T-helper 2 cell treated with Interferon-gamma antibody and Interleukin-4, amounts not matched to agents 100 ng/mL and 5 ng/mL, for 36 hours (primary cell): ENCODE results near the gene CREB3L2. TPM values are rescaled to one million over a fixed set of nuclear protein-coding genes. Genes with fewer than 3 reads are reported as not detected.
"Not testable (repeated sequence)": the region's sequence is repeated elsewhere in the genome, so short reads cannot be mapped to it uniquely, and the experiment has no call there.

Experiments
- intact Hi-C: fragments of 100-400 bp; cut with micrococcal nuclease; formaldehyde crosslinking; loops from one replicate; pipeline ENCODE4 v1.15.1; 2023
- total RNA-seq: library from RNA; stranded (reverse); gene quantifications from 2 replicates; pipeline ENCODE4 v1.2.3, GENCODE V29; 2022

The CREB3L2 gene
- total RNA-seq, result 47.0 and 47.7 TPM in 2 replicates

GRCh38 chr7:138001529-138002095, at the start of gene CREB3L2:
Gene CREB3L2, minus strand, starts transcription at chr7:138002086. Its CDS starts 381 bp downstream, at chr7:138001705.
- intact Hi-C loops, result loop anchor here (1.0 to 5.0 kb wide), 5 partner anchors 66 to 1339 kb away; partner anchors contain the start of gene FMC1

GRCh38 chr7:138049505-138050116, 47.7 kb upstream of the CREB3L2 start:
- intact Hi-C loops, result no loop called here

- intact Hi-C loops, result no loop called here
Observed at GRCh38 chr7:138047907-138048306, 46.0 kb upstream of the CREB3L2 start.

GRCh38 chr7:138044897-138045296, 43.0 kb upstream of the CREB3L2 start:
- intact Hi-C loops, result no loop called here

- intact Hi-C loops, result not testable (repeated sequence)
Observed at GRCh38 chr7:138040063-138040462, 38.2 kb upstream of the CREB3L2 start.

- intact Hi-C loops, result no loop called here
Observed at GRCh38 chr7:138036135-138036534, 34.2 kb upstream of the CREB3L2 start.

- intact Hi-C loops, result no loop called here
Observed at GRCh38 chr7:138033241-138033640, 31.4 kb upstream of the CREB3L2 start.

- intact Hi-C loops, result no loop called here
Observed at GRCh38 chr7:138032770-138033169, 30.9 kb upstream of the CREB3L2 start.

- intact Hi-C loops, result no loop called here
Observed at GRCh38 chr7:138032186-138032585, 30.3 kb upstream of the CREB3L2 start.

- intact Hi-C loops, result no loop called here
Observed at GRCh38 chr7:138030679-138031351, 28.9 kb upstream of the CREB3L2 start.

GRCh38 chr7:138029941-138030340, 28.1 kb upstream of the CREB3L2 start:
- intact Hi-C loops, result no loop called here

GRCh38 chr7:138029126-138029525, 27.2 kb upstream of the CREB3L2 start:
- intact Hi-C loops, result no loop called here

GRCh38 chr7:138027100-138027499, 25.2 kb upstream of the CREB3L2 start:
- intact Hi-C loops, result no loop called here

- intact Hi-C loops, result no loop called here
Observed at GRCh38 chr7:138025215-138026186, 23.6 kb upstream of the CREB3L2 start.

GRCh38 chr7:138024765-138025164, 22.9 kb upstream of the CREB3L2 start:
- intact Hi-C loops, result no loop called here

- intact Hi-C loops, result no loop called here
Observed at GRCh38 chr7:138024343-138024691, 22.4 kb upstream of the CREB3L2 start.

GRCh38 chr7:138023618-138024342, 21.9 kb upstream of the CREB3L2 start:
- intact Hi-C loops, result no loop called here

- intact Hi-C loops, result no loop called here
Observed at GRCh38 chr7:138021889-138022288, 20.0 kb upstream of the CREB3L2 start.

- intact Hi-C loops, result no loop called here
Observed at GRCh38 chr7:138017992-138018391, 16.1 kb upstream of the CREB3L2 start.

- intact Hi-C loops, result no loop called here
Observed at GRCh38 chr7:138015096-138015495, 13.2 kb upstream of the CREB3L2 start.

- intact Hi-C loops, result no loop called here
Observed at GRCh38 chr7:138014686-138015085, 12.8 kb upstream of the CREB3L2 start.
